Activated T-helper 1 cell treated with anti-CD3 and anti-CD28 coated beads, Interleukin-12 subunit alpha, Interleukin-12 subunit beta, Interleukin-2, Interleukin-4 antibody, amounts not matched to agents 30 ng/mL and 10 ng/mL and 1 ng/mL, durations not matched to agents 14 hours and 24 hours and 36 hours (primary cell): ENCODE results near the gene PARP2. TPM values are rescaled to one million over a fixed set of nuclear protein-coding genes. Genes with fewer than 3 reads are reported as not detected.
"Not testable (repeated sequence)": the region's sequence is repeated elsewhere in the genome, so short reads cannot be mapped to it uniquely, and the experiment has no call there.

Experiments used
- DNase-seq: peaks from one replicate; pipeline ENCODE4 v3.0.0; 2021; ENCODE audit warnings: low spot score
- H3K27ac Mint-ChIP-seq: one replicate; pipeline ENCODE4 v1.8.0; 2021; ENCODE audit warnings: mild to moderate bottlenecking, mixed read lengths
- H3K27me3 Mint-ChIP-seq: one replicate; pipeline ENCODE4 v1.8.0; 2022; ENCODE audit warnings: mild to moderate bottlenecking, moderate library complexity, mixed read lengths; ENCODE audit not compliant: insufficient read depth
- H3K36me3 Mint-ChIP-seq: one replicate; pipeline ENCODE4 v1.8.0; 2021; ENCODE audit warnings: low read depth, mixed read lengths
- H3K4me1 Mint-ChIP-seq: one replicate; pipeline ENCODE4 v1.8.0; 2021; ENCODE audit warnings: low read depth, mixed read lengths
- H3K4me3 Mint-ChIP-seq: one replicate; pipeline ENCODE4 v1.8.0; 2021; ENCODE audit warnings: mild to moderate bottlenecking, moderate library complexity, mixed read lengths
- H3K9me3 Mint-ChIP-seq: one replicate; pipeline ENCODE4 v1.8.0; 2021; ENCODE audit warnings: mixed read lengths
- intact Hi-C: fragments of 100-400 bp; cut with micrococcal nuclease; formaldehyde crosslinking; loops from one replicate; pipeline ENCODE4 v1.15.1; 2024
- total RNA-seq: library from RNA; stranded (reverse); gene quantifications from 2 replicates; pipeline ENCODE4 v1.2.3, GENCODE V29; 2022

The PARP2 gene
- total RNA-seq, 1 donor from 2014 or later = 32.5 TPM

- H3K27me3 Mint-ChIP-seq = no peaks in the 10 kb centered on the region
- H3K4me1 Mint-ChIP-seq = no peaks in the 10 kb centered on the region
- no peak for DNase-seq
- no peak overlapping the region for H3K27ac Mint-ChIP-seq
- peaks cover 52% of the 10 kb centered on the region for H3K36me3 Mint-ChIP-seq
- H3K4me3 Mint-ChIP-seq = no peak overlapping the region
- H3K9me3 Mint-ChIP-seq = no peaks in the 10 kb centered on the region
- intact Hi-C loops = no loop called here
These were observed 13.0 kb downstream of the PARP2 start for GRCh38 chr14:20356422-20356821.

- intact Hi-C loops, DNase-seq, H3K4me3 Mint-ChIP-seq, H3K27me3 Mint-ChIP-seq, H3K9me3 Mint-ChIP-seq, H3K4me1 Mint-ChIP-seq: not testable (repeated sequence)
- Mint-ChIP-seq H3K36me3 (peaks cover 50% of the 10 kb centered on the region), H3K27ac (peak overlapping the region; percentile 64)
These were observed 15.0 kb downstream of the PARP2 start for GRCh38 chr14:20358474-20358873.

GRCh38 chr14:20365928-20366327 lies 22.5 kb downstream of the PARP2 start:
- H3K4me1 Mint-ChIP-seq = peaks cover 10% of the 10 kb centered on the region
- intact Hi-C loops = no loop called here

GRCh38 chr14:20372796-20373195 lies 29.4 kb downstream of the PARP2 start:
- H3K4me1 Mint-ChIP-seq = peaks cover 3% of the 10 kb centered on the region
- no peak for DNase-seq
- intact Hi-C loops = no loop called here
- no peak overlapping the region for H3K27ac Mint-ChIP-seq
- H3K36me3 Mint-ChIP-seq = peaks cover 61% of the 10 kb centered on the region
- no peaks in the 10 kb centered on the region for H3K27me3 Mint-ChIP-seq
- H3K9me3 Mint-ChIP-seq = no peaks in the 10 kb centered on the region
- H3K4me3 Mint-ChIP-seq = no peak overlapping the region

More at GRCh38 chr14:20365928-20366327, 22.5 kb downstream of the PARP2 start:
- no peak for DNase-seq
- H3K27me3 Mint-ChIP-seq = no peaks in the 10 kb centered on the region
- peaks cover 42% of the 10 kb centered on the region for H3K36me3 Mint-ChIP-seq
- no peaks in the 10 kb centered on the region for H3K9me3 Mint-ChIP-seq
- peak overlapping the region; percentile 15 for H3K27ac Mint-ChIP-seq
- H3K4me3 Mint-ChIP-seq = no peak overlapping the region

GRCh38 chr14:20375471-20375870 lies 32.0 kb downstream of the PARP2 start:
- Mint-ChIP-seq H3K27me3 (no peaks in the 10 kb centered on the region), H3K36me3 (peaks cover 57% of the 10 kb centered on the region), H3K27ac (peak overlapping the region; percentile 13), H3K9me3 (no peaks in the 10 kb centered on the region), H3K4me3 (no peak overlapping the region), H3K4me1 (no peaks in the 10 kb centered on the region)
- no peak for DNase-seq
- intact Hi-C loops = no loop called here

GRCh38 chr14:20376071-20376588 lies 32.7 kb downstream of the PARP2 start:
- Mint-ChIP-seq H3K4me3 (no peak overlapping the region), H3K9me3 (no peaks in the 10 kb centered on the region), H3K27me3 (no peaks in the 10 kb centered on the region), H3K27ac (no peak overlapping the region), H3K4me1 (no peaks in the 10 kb centered on the region), H3K36me3 (peaks cover 60% of the 10 kb centered on the region)
- intact Hi-C loops = no loop called here
- DNase-seq = no peak

GRCh38 chr14:20377171-20377570 lies 33.7 kb downstream of the PARP2 start:
- H3K9me3 Mint-ChIP-seq = no peaks in the 10 kb centered on the region
- no peaks in the 10 kb centered on the region for H3K27me3 Mint-ChIP-seq
- intact Hi-C loops = no loop called here
- peaks cover 53% of the 10 kb centered on the region for H3K36me3 Mint-ChIP-seq
- H3K4me3 Mint-ChIP-seq = no peak overlapping the region
- no peak for DNase-seq
- no peak overlapping the region for H3K27ac Mint-ChIP-seq
- no peaks in the 10 kb centered on the region for H3K4me1 Mint-ChIP-seq

GRCh38 chr14:20379743-20380142 lies 36.3 kb downstream of the PARP2 start:
- H3K4me3 Mint-ChIP-seq = no peak overlapping the region
- H3K36me3 Mint-ChIP-seq = peaks cover 58% of the 10 kb centered on the region
- intact Hi-C loops = no loop called here
- DNase-seq = no peak
- no peaks in the 10 kb centered on the region for H3K4me1 Mint-ChIP-seq
- H3K27me3 Mint-ChIP-seq = no peaks in the 10 kb centered on the region
- H3K9me3 Mint-ChIP-seq = no peaks in the 10 kb centered on the region
- no peak overlapping the region for H3K27ac Mint-ChIP-seq

GRCh38 chr14:20380681-20381080 lies 37.2 kb downstream of the PARP2 start:
- Mint-ChIP-seq H3K27ac (no peak overlapping the region), H3K27me3 (no peaks in the 10 kb centered on the region), H3K9me3 (no peaks in the 10 kb centered on the region), H3K36me3 (peaks cover 54% of the 10 kb centered on the region), H3K4me3 (no peak overlapping the region), H3K4me1 (no peaks in the 10 kb centered on the region)
- DNase-seq = no peak
- intact Hi-C loops = no loop called here

GRCh38 chr14:20381341-20381740 lies 37.9 kb downstream of the PARP2 start:
- Mint-ChIP-seq H3K27me3 (no peaks in the 10 kb centered on the region), H3K9me3 (no peaks in the 10 kb centered on the region), H3K4me3 (no peak overlapping the region), H3K4me1 (no peaks in the 10 kb centered on the region), H3K36me3 (peaks cover 57% of the 10 kb centered on the region), H3K27ac (no peak overlapping the region)
- DNase-seq = no peak
- intact Hi-C loops = no loop called here

GRCh38 chr14:20382526-20382925 lies 39.1 kb downstream of the PARP2 start:
- Mint-ChIP-seq H3K27me3 (no peaks in the 10 kb centered on the region), H3K27ac (no peak overlapping the region), H3K4me3 (no peak overlapping the region), H3K36me3 (peaks cover 51% of the 10 kb centered on the region), H3K4me1 (no peaks in the 10 kb centered on the region), H3K9me3 (no peaks in the 10 kb centered on the region)
- intact Hi-C loops = no loop called here
- DNase-seq = no peak

GRCh38 chr14:20383032-20383431 lies 39.6 kb downstream of the PARP2 start:
- Mint-ChIP-seq H3K9me3 (no peaks in the 10 kb centered on the region), H3K4me3 (no peak overlapping the region), H3K27ac (no peak overlapping the region), H3K36me3 (peaks cover 52% of the 10 kb centered on the region), H3K4me1 (no peaks in the 10 kb centered on the region), H3K27me3 (no peaks in the 10 kb centered on the region)
- no peak for DNase-seq
- intact Hi-C loops = no loop called here

GRCh38 chr14:20383636-20384035 lies 40.2 kb downstream of the PARP2 start:
- H3K36me3 Mint-ChIP-seq = peaks cover 58% of the 10 kb centered on the region
- no peak for DNase-seq
- H3K4me3 Mint-ChIP-seq = no peak overlapping the region
- no peaks in the 10 kb centered on the region for H3K9me3 Mint-ChIP-seq
- no peak overlapping the region for H3K27ac Mint-ChIP-seq
- H3K4me1 Mint-ChIP-seq = no peaks in the 10 kb centered on the region
- intact Hi-C loops = no loop called here
- no peaks in the 10 kb centered on the region for H3K27me3 Mint-ChIP-seq

- Mint-ChIP-seq H3K4me3 (no peak overlapping the region), H3K27me3 (no peaks in the 10 kb centered on the region), H3K27ac (no peak overlapping the region), H3K9me3 (no peaks in the 10 kb centered on the region), H3K36me3 (peaks cover 60% of the 10 kb centered on the region), H3K4me1 (no peaks in the 10 kb centered on the region)
- intact Hi-C loops = no loop called here
- DNase-seq = no peak
These were observed 40.9 kb downstream of the PARP2 start for GRCh38 chr14:20384321-20384720.
